NCI-H187 treated with DMSO at 0.1 percent for 48 hours (cell line): ENCODE measurements around the gene ARHGAP40.

Source experiments
- DNase-seq: peaks from one replicate; lab custom pipeline; 2025; lab: John Stamatoyannopoulos, UW

Gene ARHGAP40

DNA sequence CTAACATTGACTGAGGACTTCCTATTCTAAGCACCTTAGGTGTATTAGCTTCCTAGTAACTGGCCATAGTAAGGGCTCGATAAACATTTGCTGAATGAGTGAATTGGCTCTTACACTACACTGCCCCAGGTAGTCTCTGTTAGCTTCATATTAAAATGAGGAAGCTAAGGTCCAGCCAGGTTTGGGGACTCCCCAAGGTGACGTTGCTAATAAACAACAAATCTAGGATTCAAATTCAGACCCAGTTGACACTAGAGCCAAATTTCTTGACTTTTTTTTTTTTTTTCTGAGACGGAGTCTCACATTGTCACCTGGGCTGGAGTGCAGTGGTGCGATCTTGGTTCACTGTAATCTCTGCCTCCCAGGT is 16.2 kb downstream of the ARHGAP40 start:
- DNase-seq, result no peak

DNA sequence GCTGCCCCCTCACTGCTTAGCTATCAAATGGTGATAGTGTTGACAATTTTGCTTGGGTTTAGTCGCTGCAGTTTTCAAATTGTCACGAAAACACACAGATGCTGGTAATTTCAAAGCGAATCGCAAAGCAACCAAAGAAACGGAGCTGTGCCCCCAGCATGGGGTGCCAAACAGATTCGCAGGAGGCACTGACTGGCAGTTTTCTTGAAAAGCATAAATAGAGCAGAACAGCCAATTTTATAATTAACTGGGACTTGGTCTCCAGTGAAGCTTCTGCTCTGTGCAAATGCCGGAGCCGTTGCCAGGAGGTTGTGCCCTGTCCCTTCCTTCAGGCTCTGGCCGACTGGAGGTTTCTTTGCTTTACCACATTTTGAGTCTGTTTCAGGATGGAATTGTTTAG is 18.8 kb downstream of the ARHGAP40 start:
- no peak for DNase-seq

DNA sequence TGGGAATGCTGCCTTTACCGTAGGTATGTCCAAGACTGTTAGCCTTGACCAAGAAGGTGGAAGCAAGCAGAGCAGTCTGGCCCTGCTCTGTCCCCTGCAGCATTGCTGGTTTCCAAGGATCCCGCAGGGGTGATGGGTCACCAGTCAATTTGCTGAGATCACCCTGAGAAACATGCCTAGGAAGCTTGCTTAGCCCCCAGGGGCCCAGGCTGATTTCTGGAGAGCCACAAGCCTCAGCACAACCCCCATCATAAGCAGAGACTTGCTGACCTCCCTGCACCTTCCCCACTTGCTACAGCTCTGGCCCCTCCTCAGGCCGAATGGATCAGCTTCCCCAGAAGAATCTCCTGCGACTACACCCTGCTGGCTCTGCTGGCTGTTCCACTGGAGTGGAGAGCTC is 21.5 kb downstream of the ARHGAP40 start:
- no peak for DNase-seq

DNA sequence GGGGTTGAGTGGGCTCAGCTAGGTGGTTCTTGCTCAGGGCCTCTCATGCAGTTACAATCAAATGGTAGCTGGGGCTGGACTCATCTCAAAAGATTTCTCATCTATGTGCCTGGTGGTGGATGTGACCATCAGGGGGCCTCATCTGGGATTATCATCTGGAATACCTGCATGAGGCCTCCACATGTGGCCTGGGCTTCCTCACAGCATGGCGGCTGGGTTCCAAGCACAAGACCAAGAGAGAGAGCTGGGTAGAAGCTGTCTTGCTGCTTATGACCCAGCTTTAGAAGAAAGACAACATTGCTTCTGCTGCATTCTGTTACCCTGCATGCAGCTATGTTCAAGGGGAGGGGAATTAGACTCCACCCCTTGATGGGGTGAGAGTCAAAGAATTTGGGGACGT is 22.5 kb downstream of the ARHGAP40 start:
- no peak for DNase-seq

DNA sequence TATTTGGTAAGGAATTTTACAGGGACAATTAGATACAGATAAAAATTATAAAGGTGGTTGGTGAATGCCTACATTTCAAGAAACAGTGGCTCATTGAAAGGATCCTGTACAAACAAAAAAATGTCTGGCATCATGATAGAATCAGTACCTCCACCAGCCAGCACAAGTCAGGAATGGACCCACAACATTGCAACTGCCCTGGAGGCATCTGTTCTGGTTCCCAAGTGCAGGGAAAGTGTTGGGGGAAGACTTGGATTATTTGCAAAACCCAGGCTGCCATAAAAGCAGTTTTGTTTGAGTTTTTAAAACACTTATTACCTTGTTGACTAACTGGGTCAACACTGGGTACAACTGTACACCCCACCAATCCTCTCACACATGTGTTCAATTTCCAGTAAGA is 24.3 kb downstream of the ARHGAP40 start:
- no peak for DNase-seq

DNA sequence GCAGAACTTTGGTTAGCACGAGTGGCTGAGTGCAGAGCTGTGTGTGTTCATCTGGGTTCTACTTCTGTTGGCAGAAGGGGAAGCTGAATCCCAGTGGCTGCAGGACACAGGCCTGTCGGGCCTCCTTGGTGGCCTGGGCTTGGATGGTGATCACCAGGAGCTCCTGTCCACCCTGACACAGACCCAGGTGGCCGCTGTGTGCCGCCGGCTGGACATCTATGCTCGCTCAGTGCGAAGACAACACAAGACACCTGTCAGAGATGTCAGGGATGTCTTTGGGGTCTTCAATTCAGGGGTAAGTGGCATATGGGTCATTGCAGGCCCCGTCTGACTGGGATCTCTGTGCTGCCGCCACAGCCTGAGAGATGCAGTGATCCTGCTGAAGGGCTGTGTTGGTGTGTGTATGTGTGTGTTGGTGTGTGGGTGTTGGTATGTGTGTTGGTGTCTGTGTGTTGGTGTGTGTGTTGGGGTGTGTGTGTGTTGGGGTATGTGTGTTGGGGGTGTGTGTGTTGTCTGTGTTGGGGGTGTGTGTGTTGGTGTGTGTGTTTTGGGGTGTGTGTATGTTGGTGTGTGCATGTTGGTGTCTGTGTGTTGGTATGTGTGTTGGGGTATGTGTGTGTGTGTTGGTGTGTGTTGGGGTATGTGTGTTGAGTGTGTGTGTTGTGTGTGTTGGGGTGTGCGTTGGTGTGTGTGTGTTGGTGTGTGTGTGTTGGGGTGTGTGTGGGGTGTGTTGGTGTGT is 25.5 kb downstream of the ARHGAP40 start:
- DNase-seq, result no peak

DNA sequence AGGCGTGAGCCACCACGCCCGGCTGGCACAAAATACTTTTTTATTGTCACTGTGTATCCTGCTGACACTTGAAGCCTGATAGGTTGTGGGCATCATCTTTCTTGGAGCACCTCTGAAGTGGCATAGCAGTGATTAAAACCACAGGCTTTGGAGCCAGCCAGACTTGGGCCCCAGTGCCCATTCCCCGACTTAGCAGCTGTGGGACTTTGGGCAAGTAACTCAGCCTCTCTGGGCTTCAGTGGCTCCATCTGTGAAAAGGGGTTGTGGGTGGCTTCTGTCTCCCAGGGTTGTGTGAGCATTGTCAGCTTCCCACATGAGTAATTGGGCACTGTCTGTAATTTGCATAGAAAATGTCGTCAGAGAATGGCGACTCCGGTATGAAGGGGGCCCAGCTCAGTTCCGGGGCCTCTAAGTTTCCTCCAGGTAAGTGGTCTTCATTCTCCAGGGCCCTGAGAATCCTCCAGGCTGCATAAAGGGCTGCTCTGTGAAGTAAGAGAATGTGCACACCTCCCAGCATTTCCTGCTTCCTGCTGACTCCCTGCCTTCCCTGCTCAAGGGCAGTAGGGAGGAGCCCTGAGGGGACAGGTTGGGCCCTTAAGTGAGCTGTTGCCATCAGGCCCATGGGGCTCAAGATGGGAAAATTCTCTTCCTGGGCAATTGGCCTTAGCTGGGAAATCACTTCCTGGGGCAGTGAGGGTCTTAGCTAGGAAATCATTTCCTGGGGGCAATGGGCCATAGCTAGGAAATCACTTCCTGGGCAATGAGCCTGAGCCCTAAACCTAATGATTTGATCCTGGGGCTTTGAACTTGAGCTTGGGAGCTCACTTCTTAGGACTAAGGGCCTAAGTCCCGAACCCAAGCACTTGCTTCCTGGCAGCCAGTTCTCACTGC is 27.2 kb downstream of the ARHGAP40 start:
- DNase-seq, result no peak

DNA sequence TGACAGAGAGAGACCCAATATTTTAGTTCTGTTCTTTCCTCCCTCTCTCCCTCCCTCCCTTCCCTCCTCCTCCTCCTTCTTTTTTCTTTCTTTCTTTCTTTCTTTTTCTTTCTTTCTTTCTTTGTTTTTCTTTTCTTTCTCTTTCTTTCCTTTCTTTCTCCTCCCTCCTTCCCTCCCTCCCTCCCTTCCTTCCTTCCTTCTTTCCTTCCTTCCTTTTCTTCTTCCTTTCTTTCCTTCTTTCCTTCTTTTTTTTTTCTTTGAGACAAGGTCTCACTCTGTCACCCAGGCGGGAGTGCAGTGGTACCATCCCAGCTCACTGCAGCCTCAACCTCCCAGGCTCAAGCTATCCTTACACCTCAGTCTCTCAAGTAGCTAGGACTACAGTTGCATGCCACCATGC is 28.4 kb downstream of the ARHGAP40 start:
- DNase-seq, result no peak

DNA sequence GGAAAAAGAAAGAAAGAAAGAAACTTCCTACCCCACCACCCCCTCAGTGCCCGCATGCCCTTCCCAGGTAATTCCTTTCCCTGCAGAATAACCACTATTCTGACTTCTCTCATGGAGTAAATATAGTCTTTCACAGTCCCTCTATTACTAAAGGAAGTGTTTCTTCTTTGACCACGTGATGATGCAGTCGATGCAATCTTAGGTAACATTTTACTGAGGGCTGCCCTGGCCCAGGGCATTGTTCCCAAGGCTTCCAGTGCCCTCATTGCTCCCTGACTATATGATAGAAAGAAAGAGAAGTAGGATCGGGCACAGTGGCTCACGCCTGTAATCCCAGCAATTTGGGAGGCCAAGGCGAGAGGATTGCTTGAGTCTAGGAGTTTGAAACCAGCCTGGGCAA is 29.1 kb downstream of the ARHGAP40 start:
- DNase-seq, result no peak

DNA sequence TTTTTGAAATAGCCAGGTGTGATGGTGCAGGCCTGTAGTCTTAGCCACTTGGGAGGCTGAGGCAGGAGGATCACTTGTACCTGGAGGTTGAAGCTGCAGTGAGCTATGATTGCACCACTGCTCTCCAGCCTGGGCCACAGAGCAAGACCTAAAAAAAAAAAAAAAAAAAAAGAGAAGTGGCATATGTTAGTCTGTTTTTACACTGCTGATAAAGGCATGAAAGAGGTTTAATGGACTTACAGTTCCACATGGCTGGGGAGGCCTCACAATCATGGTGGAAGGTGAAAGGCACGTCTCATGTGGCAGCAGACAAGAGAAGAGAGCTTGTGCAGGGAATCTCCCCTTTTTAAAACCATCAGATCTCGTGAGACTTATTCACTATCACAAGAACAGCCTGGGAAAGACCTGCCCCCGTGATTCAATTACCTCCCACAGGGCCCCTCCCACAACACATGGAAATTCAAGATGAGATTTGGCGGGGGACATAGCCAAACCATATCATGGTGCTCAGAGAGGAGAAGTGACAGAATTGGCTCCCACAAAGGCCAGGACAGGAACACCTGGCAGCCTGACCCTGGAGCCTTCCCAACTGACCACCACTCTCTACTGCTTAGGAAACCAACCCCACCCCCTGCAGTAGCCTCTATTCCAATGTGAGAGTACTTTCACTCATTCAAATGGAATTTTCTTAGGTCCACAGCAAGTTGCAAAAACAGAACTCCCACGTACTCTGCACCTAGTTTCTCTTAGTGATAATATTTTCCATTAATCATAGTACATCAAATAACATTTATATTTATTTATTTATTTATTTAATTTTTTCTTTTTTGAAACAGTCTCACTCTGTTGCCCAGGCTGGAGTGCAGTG is 29.8 kb downstream of the ARHGAP40 start:
- no peak for DNase-seq

DNA sequence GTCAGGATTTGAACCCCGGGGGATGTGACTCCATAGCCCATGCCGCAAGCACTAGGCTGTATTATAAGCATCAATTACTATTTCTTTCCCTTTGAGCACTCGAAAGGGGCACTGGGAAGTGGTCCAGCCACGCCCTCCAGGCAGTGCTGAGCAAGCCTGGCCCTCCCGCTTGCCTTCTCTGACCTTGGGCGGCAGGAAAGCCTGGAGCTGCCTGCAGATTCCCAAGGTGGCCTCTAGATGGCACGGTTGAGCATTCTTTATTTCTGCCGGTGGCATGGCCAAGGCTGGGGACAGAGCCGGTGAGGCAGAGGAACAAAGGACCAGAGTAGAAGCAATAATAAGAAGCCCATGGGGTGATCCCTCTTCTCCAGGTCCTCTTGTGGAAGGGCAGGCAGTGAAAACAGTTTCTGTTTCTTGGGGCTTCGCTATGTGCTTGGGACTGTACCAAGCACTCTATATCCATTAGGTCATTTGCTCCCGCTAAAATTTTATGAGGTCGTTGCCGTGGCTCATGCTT is 32.0 kb downstream of the ARHGAP40 start:
- DNase-seq, result peak; percentile 28

DNA sequence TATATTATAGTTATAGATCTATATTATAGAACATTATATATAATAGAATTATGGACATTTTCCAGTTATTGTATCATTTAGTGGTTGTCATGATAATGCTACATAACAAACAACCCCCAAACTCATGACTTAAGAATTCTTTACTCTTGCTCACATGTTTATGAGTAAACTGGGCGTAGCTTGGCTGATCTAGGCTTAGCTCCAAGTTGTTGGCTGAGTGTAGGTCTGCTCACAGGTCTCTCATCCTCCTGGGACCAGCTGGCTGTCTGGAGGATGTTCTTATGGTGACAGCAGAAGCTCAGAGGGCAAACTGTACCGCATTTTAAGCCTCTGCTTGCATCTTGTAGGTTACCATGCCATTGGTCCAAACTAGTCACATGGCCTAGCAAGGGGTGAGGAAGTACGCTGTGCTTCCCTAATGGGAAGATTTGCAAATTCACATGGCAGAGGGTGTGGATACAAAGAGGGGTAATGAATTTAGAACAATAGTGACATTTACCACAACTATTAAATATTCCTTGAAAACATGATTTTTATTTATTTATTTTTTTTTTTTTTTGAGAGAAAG is 34.2 kb downstream of the ARHGAP40 start:
- DNase-seq, result no peak

DNA sequence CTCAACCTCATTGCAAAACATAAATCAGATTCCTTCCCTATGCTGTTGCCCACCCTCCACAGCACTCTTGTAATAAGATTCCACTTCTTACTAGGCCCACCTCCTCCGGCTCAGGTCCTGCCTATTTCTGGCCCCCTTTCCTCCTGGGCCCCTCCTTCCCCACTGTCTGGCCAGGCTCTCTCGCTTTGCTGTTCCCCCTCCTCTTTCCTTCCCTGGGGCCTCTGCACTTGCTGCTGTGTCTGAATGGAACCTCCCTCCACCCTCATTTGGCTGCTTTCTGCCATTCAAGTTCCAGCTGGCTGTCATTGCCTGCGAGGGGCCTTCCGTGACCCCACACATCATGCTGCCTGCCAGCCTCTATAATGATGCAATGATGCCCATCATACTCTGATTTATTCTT is 38.9 kb downstream of the ARHGAP40 start:
- DNase-seq, result no peak

DNA sequence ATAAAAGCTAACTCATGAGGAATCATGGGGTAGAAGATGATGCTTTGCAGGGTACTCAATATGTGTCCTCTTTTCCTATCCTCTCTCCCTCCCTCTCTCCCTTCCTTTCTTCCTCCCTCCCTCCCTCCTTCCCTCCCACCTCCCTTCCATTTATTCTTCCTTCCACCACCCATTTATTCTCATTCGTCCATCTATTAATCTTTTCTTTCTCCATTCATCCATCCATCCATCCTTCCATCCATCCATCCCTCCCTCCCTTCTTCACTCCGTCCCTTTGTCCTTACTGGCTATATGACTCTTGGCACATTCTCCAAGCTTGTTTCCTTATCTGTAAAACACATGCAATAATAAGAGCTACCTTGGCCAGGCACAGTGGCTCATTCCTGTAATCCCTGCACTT is 40.9 kb downstream of the ARHGAP40 start:
- DNase-seq, result no peak

DNA sequence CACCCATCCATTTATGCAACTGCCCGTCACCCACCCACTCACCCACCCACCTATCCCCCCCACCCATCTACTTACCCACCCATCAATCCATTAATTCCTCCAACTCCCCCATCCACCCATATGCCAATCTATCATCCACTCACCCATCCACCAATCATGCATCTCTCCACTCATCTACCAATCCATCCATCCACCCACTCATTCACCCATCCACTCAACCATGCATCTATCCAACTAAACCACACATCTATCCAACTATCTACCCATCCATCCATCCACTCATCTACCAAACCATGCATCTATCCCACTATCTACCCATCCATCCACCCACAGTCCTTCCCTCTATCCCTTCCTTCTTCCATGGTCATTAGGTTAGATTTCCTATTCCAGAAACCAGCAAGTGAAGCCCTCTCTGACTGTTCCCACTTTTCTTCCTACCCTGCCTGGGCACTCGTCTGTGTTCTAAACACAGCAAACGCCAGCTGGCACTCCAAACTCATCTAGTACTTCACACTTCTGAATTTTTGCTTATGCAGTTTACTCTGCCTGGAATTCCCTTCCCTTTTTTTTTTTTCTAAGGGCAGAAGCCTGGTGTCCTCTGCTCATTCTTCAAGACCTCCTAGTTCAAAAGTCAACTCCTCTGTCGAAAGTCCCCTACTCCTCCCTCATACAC is 43.1 kb downstream of the ARHGAP40 start:
- DNase-seq, result no peak

DNA sequence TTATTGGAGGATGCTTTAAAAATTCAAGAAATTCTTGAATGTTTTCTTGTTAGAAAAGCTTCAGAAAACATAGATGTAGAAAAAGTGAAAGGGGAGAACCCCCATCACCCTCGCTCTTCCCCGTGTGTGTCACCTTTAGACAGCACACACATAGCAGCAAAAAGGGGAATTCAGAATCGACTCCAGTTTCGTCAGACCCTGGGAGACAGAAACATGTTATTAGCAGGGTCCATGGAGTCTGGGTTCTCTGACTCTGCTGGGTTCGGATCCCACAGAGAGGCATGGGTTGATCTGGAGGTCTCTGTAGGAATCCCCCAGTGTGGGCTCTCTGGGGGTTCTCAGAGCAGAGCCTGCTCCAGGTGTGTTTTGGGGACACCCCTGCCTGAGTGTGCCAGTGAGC is 43.7 kb downstream of the ARHGAP40 start:
- DNase-seq, result no peak

DNA sequence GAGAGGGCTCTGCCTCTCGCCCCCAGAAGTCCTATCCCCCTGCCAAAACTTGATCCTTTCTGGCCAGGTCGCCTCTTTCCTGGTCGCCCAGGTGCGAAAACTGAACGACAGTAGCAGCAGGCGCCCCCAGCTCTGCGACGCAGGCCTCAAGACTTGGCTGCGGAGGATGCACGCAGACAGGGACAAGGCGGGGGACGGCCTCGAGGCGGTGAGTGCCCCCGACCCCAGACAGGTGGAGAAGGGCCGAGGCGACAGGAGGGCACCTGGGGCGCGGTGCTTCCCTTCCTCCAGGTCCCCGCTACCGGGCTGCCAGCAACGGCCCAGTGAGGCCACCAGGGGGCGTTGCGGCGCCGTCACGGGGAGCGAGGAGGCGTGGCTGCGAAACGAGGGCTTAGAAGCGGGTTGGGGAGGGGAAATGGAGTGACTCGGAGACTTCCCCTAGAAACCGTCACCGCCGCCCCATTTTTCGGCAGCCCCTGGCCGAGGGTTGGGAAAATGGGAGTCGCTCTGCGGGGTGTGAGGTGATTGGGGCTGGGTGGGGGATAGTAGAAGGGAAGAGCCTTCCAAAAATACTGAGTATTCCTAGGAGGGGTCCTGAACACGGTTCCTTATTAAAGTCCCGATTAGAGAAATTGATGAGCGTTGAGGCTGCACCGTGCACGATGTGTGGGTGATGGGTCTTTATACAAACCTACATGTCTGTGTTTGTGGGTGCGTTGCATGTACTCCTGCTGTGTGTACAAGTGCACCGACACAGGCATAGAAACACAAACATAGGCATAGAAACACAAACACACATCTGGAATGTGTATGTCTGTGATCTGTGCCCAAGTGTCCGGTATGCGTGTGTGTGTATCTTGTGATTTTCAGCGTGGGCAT is 44.6 kb downstream of the ARHGAP40 start:
- DNase-seq, result peak; percentile 52

DNA sequence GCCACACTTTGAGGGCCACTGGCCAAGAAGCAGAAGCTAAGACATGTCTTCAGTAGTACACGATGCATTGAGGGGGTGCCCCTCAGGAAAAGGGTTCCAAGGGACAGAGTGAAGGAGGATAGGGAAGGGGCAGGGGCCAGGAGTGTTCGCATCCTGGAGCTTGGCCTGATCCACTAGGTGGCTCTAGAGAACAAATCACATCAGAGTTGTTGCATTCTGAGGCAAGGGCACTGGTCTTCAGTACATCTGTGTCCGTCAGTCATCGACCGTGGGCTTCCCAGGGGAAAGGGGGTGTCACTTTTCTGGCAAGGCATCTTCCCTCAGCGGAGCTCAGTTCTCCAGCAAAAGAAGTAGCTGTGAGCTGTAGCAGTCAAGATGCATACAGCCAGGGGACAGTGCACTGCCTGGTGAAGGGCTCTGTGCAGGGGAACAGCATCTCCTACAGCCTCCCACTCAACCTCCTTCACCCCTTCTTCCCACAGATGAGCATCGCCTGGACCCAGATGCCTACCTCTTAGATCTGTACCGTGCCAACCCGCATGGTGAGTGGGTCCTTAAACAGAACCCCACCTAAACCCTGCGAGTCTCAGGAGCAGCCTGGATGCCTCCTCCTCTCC is 47.8 kb downstream of the ARHGAP40 start:
- DNase-seq, result no peak

DNA sequence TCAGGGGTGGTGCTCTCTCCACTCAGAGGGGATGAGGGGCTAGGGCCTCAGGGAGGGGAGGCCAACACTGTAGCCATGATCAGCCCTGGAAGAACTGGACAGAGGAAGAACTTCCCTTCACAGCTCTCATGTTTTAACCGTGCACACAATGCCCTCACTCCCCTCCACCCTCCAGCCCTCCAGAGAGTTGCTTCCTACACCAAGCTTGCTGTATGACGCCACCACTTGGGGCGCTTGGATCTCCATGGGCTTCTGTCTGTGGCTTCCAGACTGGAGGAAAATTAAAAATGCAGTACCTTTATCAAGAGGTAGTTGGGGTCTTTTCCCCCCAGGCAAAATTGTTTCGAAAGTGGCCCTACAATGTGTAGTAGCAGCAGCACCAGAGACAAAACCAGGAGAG is 48.4 kb downstream of the ARHGAP40 start:
- no peak for DNase-seq

DNA sequence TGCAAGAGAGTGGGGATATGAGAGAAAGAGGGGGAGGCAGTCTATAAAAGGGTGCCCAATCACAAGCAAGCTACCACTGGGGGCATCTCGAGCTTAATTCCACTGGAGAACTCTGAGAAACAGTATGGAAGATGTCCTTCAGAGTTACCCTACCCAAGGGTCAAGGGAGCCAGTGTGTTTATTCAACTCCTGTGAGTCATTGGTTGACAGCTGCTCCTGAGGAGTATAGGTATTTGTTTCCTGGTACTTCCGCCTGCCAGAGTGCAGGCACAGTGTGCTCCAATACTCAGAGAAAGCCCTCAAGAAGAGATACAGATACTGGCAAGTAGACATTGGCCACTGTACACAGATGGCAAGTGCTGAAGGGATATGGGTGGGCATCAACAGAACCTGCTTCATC is 49.5 kb downstream of the ARHGAP40 start:
- DNase-seq, result no peak
